Activated CD4-positive, CD25-positive, alpha-beta regulatory T cell treated with anti-CD3 and anti-CD28 coated beads, Interleukin-2, amount 50 U/mL, for 24 hours (primary cell): ENCODE data around the gene CLDN5.
"Not testable (repeated sequence)": the region's sequence is repeated elsewhere in the genome, so short reads cannot be mapped to it uniquely, and the experiment has no call there.

Experiments used
- ATAC-seq, 2 donors: fragments of 150-1000 bp; cut with Tn5 transposase; one replicate each; pipeline ENCODE4 v1.10.0; 2021; ENCODE audit warnings: mild to moderate bottlenecking in 1 of 2, moderate library complexity in 1 of 2

The CLDN5 gene, protein sequence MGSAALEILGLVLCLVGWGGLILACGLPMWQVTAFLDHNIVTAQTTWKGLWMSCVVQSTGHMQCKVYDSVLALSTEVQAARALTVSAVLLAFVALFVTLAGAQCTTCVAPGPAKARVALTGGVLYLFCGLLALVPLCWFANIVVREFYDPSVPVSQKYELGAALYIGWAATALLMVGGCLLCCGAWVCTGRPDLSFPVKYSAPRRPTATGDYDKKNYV

GRCh38 chr22:19524170-19525115, at the start of gene CLDN5:
Gene CLDN5, minus strand, starts transcription at chr22:19524410. Its CDS starts 155 bp downstream, at chr22:19524255.
- ATAC-seq = peak; percentile 12 to 45

DNA sequence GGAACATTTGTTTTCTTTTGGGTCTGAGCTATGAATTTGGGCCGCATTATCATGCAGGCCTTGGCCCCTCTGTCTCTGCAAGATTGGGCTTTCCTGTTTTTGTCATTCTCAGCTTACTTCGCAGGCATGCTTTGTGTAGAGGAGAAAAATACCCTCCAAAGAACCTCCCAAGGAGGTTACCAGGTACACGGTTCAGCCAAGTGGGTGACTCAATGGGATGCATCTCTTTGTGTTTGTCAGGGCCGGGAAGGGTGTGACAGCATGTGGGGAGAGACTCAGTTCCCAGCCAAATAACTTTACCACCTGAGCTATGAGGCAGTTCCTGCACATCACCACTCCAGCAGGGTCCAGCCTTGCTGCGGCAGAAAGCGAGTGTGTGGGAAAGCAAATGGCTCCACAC, 47.8 kb upstream of the CLDN5 start:
- no peak for ATAC-seq

- no peak for ATAC-seq
Observed at GRCh38 chr22:19571207-19571795, 47.1 kb upstream of the CLDN5 start.

- ATAC-seq = no peak
Observed at GRCh38 chr22:19569976-19570375, 45.8 kb upstream of the CLDN5 start.

GRCh38 chr22:19569276-19569640, 45.0 kb upstream of the CLDN5 start:
- no peak for ATAC-seq

DNA sequence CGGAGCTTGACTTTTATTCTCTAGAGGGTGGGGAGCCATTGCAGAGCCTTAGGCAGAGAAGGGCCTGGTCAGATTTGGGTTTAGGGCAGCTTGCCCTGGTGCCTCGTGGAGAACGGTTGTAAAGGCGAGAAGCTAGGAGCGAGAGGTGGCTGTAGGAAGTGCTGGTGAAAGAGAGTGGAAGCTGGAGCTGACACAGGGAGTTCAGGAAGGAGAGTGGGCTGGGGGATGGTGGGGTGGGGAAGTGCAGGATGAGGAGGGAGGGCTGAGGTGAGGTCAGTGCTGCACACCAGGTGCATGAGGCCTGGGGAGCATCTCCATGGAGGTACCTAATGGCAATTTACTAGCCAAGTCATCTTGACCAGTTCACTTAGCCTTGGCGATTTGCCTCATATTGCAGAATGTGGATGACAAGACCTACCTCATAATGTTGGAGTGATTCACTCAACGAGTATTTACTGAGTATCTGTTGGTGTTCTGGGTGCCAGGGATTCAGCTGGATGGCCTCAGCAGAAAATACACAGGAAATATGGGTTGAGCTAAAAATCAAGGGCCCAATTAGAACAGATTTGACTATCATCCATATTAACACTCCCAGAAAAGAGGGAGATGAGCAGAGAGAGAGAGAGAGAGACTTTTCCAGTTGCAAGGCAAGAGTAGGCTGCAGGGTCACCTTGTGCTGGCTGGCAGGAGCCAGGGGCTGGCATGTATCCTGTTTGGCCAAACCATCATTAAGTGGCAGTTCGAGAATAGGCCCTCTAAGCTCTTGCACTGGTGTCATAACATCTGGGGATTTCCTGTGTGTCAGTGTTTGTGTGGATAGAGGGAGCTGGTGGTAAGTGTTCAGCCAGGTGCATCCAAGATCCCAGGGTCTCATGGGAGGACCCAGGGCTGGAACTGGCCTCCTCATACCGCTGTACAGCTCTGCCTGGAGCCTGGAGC, 44.4 kb upstream of the CLDN5 start:
- no peak for ATAC-seq

- no peak for ATAC-seq
Observed at GRCh38 chr22:19567157-19568009, 43.2 kb upstream of the CLDN5 start.

DNA sequence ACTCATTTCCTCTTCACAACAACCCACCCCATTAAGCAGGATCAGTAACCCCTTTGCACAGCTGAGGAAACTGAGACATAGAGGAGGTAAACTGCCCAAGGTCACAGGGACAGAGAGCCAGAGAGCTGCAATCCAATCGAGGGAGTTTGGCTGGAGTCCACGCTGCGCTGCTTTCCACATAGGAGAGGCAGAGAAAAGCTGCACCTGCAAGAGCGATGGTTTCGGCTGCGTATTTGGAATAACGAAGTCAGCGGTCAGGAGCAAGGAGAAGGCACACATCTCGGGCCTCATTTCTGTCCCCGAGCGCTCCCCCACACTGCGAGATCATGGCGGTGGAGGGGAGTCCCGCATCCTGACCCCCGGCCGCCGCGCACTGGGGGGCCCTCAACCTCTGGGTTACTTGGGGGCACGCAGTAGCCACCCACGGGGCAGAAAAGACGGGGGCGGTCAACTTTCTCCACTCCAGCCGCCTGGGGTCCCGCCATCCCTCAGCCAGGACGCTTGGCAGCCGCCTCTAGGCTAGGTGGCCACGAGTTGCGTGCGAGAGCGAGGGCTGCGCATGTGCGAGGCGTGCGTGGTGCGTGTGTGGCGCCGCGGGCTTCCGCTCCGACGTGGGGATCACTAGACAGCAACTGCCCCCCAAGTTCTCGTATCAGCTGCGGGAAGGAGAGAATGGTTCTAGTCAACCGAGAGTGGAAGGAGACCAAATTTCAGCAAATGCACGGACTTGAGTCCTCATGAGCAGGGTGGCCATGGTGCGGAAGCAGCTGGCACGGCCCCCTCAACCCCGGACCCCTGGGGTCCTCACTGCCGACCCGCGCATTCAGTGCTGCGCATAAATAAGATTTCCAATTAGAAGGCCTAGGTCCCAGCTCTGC, 42.3 kb upstream of the CLDN5 start:
- ATAC-seq = no peak

DNA sequence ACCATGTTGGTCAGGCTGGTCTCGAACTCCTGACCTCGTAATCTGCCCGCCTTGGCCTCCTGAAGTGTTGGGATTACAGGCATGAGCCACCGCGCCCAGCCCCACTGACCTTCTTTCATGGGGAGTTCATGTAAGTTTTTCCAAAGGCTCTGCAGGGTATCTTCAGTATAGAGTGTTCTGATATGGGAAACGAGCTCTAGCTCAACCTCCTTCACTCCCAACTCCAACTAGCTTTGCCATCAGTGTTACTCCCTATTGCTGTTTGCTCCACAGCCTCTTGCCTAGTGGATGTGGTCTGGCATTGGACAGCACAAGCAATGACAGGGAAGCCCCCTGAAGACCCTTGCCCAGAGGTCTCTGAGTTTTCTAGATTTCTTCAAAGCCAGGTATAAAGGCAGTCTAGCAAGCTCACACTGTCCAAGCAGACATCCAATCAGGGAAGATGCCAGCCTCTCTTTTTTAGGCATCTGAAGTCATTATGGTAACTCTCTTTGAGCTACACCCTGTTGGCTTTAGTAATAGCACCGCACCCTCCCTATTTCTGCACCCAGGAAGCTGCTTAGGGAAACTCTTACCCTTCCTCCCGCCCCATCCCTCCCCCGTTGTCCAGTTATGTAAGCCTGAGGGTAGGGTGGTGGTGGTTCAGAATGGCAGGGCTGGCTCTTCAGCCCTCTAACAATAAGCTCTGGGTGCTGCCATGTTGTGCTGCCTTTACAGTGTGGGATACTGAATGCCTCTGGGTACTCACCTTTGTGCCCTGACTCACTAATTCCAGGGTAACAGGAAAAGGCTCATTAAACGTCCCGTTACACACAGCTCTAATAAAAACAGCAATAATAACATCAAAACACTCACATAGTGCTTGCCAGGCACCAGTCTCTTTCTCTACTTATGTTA, 41.4 kb upstream of the CLDN5 start:
- no peak for ATAC-seq

- ATAC-seq = no peak
Observed at GRCh38 chr22:19559956-19560355, 35.7 kb upstream of the CLDN5 start.

DNA sequence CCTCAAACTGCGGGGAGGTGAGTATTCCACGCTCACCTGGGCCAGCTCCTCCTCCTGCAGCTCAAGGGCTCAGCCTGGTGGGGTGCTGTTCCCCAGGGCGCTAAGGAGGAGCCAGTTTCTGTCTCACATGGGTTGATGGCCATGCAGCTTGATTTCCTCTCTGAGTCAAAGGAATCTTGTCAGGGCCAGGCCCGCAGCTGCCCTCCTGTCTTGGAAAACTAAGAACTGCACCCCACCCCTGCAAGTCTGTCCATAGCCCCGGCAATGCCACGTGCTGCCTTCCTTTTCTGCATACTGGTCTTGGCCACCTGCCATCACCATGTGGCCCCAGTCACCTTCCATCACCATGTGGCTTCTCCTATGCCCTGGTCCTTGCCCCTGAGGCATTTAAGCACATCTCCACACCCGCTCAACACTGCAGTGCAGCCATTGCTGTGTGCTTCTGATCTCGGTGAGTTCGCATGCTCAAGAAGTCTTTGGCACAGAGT, 35.2 kb upstream of the CLDN5 start:
- ATAC-seq = no peak

GRCh38 chr22:19556963-19557545, 32.8 kb upstream of the CLDN5 start:
- ATAC-seq = no peak

DNA sequence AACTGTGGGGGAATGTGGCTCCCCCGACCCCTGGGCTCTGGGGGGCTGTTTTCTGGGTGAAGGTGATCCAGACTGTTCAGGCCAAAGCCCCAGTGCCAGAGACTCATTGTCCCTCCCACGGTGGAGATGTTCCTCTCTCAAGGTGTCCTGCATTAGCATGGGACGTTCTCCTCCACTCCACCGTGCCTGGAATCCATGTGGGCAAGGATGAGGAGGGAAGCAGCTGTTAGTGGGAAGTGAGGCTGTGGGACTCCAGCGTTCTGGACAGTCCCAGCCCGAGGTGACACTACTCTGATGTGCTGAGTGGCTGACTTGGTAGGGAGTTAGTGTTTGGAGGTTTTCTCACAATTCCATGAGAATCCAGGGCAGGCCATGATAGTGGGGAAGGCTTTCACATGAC, 31.4 kb upstream of the CLDN5 start:
- ATAC-seq = no peak

DNA sequence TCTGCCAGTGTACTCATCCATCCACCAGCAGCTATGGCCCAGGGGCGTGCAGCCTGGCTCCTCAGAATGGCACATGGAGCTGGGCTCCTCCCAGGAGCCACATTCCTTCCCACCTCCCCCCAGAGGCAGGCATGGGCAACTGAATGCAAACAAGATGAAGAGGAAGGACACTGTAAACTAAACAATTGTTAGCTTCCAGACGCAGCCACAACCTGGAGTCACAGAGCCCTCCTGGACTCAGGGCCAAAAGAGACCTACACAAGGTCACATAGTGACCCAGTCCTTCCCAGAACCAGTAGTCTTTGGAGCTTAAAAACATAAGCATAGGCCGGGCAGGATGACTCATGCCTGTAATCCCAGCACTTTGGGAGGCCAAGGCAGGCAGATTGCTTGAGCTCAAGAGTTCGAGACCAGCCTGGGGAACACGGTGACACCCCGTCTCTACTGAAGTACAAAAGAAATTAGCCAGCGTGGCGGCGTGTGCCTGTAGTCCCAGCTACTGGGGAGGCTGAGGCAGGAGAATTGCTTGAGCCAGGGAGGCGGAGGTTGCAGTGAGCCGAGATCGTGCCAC, 30.7 kb upstream of the CLDN5 start:
- ATAC-seq = no peak

DNA sequence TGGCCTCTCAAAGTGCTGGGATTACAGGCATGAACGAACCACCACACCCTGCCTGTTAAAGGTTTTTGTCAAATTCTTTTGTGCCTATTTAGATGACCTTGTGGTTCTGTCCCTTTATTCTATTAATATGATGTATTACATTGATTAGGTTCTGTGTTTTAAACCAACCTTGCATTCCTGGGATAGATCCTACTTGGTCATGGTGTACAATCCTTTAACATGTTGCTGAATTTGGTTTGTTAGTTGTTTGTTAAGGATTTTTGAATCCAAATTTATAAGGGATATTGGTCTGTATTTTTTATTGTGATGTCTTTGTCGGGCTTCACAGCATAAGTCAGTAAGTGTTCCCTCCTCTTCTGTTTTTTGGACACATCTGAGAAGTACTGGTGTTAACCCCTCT, 29.0 kb upstream of the CLDN5 start:
- no peak for ATAC-seq

GRCh38 chr22:19550382-19550781, 26.2 kb upstream of the CLDN5 start:
- ATAC-seq = no peak

DNA sequence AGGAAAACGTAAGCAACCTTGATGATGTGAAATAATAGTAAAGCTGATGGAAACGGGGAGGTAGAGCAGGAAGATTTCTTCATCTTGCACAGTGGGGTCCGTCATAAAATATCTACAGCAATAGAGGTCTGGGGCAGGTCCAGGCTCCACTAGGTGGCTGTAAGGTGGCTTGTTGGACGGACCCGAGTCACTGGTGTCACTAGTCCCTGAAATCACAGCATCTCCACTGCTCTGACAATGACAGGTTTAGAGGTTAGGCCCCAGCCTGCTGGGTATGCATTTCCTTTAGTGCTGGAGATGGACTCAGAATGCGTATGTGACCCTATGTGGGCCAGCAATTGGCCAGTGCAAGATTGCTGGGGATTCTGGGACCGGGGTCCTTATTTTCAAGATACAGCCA, 25.2 kb upstream of the CLDN5 start:
- no peak for ATAC-seq

DNA sequence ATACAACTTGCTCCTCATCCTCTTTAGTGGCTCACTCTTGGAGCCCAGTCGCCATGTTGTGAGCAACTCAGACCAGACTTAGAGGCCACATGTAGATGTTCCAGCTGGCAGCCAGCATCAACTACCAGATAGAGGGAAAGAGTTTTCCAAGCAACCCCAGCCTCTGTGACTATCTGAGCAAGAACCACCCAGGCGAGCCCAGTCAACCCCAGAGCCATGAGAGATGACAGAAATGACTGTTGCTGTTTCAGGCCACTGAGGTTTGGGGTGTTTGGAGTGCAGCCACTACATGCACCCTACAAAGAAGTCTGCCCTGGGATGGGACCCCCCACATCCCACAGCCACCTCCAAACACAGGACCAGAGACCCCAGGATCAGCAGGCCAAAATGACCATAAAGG, 24.8 kb upstream of the CLDN5 start:
- ATAC-seq = no peak

GRCh38 chr22:19548427-19548826, 24.2 kb upstream of the CLDN5 start:
- not testable (repeated sequence) for ATAC-seq
